H54 (cell line): Measurements from ENCODE around the gene ABCA13.

Experiments used
- DNase-seq: peaks from one replicate; pipeline ENCODE4 v3.0.0; 2011; ENCODE audit warnings: low spot score, mixed read lengths; ENCODE audit not compliant: insufficient read length
- FAIRE-seq: peaks from 3 replicates; lab custom pipeline; 2011; peaks lifted over from hg19 to GRCh38; lab: Jason Lieb, UNC
- POLR2A ChIP-seq: IDR thresholded peaks from 2 replicates; pipeline ENCODE4 v1.6.1; 2011; ENCODE audit warnings: low read depth, mild to moderate bottlenecking, low read length

Gene ABCA13

DNA sequence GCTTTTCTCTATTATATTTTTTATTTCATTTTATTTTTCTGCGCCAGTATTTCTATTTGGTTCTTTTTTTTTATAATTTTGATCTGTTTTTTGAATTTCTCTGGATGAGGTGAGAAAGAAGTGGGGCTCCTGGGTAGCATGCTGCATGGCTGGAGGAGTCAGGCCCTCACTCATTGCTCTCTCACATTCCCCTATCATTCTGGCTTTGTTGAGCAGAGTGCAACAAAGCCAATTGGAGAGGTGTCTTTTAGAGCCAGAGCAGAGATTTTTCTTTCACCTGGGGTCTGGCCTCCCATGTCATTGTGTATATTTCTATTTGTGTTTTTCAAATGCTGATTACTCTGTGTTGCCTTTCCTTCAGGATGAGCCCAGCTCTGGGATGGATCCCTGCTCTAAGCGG lies 423.1 kb downstream of the ABCA13 start:
- DNase-seq, result no peak
- FAIRE-seq, result no peak

DNA sequence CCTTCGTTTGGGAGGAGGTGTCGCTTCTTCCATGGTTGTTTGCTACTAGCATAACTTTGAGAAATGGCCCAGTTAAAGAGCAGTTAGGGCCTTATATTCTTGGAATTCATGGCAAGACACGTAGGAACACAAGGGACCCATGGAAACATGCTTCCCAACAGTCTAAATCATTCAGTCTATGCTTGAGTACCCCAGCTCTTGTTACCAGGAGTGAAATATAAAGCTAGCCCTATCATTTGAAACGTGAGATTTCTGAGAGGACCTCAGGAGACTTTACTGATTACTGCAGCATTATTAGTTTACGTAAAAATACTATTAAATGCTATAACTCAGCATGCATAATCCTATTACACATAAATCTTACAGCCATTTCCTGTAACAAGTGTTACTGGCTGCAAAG lies 424.5 kb downstream of the ABCA13 start:
- FAIRE-seq (no peak), DNase-seq (no peak)
- TF ChIP-seq POLR2A, result no peak

More for the DNA sequence above, 423.1 kb downstream of the ABCA13 start:
- TF ChIP-seq POLR2A, result no peak

DNA sequence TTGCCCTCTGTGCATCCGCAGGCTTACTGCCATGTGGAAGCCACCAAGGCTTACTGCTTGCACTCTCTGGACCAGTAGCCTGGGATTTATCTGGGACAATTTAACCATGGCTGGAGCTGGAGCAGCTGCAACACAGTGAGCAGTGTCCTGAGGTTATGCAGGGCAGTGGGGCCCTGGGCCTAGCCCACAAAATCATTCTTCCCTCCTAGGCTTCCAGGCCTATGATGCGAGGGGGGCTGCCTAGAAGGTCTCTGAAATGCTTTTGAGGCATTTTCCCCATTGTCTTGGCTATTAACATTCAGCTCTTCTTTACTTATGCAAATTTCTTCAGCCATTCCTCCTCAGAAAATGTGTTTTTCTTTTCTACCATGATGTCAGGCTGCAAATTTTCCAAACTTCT lies 439.4 kb downstream of the ABCA13 start:
- FAIRE-seq (no peak), DNase-seq (no peak)
- no peak for TF ChIP-seq POLR2A

DNA sequence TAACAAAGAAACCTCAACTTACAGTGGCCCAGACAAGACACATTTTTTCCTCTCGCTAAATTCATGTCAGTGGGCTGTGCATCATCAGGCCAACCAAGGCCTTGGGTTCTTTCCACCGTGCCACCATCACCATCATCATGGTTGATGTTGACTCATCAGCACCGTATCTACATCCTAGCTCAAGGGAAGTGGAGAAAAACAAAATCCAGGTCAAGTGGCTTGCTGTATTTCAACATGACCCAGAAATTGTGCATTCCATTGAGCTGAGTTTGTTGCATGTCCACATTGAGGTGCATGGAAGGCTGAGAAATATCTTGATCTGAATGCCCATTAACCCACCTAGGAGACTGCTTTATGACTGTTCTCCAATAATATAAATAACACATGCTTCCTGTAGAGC lies 440.7 kb downstream of the ABCA13 start:
- no peak for DNase-seq
- FAIRE-seq, result no peak
- TF ChIP-seq POLR2A, result no peak

DNA sequence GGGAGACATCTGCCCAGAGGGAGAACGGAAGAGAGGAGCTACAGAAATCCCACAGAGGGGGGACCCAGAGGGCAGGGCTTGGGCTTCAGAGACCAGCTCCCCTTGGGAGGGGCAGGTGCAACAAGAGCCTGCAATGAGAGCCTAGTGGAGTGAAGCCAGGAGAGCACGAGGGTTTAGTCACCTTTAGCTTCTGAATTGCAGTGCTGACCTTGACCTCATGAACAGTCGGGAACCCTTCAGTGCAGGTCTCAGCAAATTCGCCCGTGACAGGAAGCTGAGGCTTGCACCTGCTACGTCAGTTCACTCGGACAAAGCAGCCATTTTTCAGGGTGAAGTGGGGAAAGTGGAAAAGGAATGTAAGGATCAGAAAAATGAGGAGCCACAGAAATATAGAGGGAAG lies 446.2 kb downstream of the ABCA13 start:
- DNase-seq (no peak), FAIRE-seq (no peak)
- no peak for TF ChIP-seq POLR2A

DNA sequence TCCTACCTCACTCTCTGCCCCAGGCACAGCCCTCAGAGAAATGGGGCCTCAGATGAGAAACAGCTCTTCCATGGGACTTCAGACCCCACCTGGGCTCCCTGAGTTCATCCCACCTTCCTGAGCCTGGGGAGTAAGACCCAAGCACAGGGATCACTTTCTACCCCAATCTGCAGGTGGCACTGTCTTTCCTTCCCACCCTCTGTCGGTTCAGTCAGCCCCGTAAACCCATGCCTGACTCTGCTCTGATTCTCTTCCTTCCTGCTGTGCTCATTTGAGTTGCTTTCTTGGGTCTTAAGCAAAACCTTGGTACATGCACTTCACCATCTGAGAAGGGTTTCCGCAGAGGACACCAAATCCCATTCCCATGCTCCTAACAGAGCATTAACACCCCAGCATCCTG lies 446.7 kb downstream of the ABCA13 start:
- TF ChIP-seq POLR2A, result no peak
- no peak for FAIRE-seq

DNA sequence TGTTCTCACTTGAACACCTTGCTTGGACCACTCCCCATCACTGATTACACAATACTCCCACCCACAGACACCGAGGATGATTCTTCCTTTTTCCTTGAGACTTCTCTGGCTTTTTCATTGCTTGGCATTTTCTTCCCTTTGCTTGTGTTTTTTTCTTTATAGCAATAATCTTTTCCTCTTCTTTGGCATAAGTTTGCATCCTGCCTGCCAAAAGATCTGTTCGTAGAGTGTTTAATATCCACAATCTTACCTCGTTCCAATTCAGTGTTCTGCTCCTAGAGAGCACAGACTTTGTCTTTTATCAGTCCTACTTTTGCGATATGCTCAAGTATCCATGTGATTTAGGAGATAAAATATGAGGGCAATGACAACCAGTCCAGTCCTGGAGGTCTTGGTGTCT lies 449.8 kb downstream of the ABCA13 start:
- DNase-seq (no peak), FAIRE-seq (no peak)
- no peak for TF ChIP-seq POLR2A

More for the DNA sequence above, 446.7 kb downstream of the ABCA13 start:
- no peak for DNase-seq

DNA sequence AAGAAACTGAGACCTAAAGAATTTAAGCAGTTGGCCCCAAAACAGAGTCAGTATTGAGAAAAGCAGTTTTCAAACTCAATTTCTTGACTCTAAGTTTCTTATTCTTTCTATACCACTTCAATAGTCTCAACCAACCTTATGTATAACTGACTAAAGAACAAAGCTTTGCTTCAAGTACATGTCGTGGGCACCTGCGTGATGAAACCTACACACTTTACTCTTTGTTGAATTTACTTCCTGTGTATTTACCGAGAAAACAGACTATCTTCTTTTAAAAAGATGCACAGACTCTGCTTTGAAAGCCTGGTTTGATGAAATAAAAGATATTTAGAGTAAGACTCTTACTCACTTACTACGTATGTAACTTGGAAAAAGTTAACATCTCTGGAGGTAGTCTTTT lies 455.9 kb downstream of the ABCA13 start:
- TF ChIP-seq POLR2A, result no peak
- FAIRE-seq (no peak), DNase-seq (no peak)

DNA sequence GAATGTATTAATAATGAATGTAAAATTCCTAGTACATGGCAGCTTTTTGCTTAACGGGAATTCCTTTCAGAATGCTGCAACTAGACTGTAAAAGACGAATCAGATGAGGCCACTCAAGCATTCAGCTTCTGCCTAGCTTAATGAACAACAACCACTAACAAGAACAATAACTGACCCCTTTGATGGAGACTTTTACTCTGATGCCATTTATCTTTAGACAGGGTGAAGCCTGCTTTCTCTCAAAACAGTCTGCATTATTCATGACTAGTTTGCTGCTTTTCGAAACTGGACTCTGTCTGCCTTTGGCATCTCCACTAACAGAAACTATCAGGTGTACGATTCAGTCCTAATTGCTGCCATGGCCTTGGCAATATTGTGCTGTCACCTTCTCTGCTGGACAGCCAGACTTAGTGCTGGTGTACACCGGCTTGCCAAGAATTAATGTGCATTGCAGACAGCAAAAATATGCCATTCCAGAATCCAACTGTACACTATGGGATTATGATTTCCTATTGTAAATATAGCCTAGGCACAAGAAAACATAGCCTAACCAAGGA lies 457.6 kb downstream of the ABCA13 start:
- FAIRE-seq (no peak), DNase-seq (no peak)
- TF ChIP-seq POLR2A, result no peak

DNA sequence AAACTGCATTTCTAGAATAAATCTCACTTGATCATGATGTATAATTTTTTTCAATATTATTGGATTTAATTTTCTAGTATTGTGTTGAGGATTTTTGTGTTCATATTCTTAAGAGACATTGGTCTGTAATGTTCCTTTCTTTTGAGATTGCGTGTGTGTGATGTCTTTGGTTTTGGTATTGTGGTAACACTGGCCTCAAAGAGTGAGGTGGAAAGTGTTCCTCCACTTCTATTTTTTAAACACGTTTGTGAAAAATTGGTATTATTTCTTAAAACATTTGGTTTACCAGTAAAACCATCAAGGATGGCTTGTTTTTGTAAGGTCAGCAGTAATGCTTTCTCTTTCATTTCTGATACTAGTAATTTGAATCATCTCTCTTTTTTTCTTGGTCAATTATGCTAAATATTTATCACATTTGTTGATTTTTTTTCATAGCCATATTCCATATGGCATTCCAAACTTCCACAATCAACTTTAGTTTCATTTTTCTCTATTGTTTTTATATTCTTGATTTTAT lies 462.9 kb downstream of the ABCA13 start:
- no peak for DNase-seq
- FAIRE-seq, result no peak
- TF ChIP-seq POLR2A, result no peak

DNA sequence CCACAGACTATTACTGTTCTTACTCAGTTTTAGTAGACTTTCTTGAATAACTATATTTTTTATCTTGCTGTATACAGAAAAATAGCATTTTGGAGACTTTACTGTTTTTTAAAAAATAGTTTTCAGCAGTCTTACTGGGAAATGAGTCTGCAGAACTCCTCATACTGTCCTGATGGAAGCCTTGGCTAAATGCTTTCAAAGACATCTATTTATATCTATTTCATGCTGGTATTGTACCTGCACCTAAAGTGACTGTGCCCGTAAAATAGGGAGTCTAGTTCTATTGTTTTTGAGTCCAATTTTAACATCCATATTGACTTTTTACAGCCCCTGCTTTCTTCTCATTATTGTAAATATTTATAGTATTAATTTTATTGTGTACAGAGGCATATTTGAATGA lies 464.5 kb downstream of the ABCA13 start:
- TF ChIP-seq POLR2A, result no peak
- DNase-seq (no peak), FAIRE-seq (no peak)

DNA sequence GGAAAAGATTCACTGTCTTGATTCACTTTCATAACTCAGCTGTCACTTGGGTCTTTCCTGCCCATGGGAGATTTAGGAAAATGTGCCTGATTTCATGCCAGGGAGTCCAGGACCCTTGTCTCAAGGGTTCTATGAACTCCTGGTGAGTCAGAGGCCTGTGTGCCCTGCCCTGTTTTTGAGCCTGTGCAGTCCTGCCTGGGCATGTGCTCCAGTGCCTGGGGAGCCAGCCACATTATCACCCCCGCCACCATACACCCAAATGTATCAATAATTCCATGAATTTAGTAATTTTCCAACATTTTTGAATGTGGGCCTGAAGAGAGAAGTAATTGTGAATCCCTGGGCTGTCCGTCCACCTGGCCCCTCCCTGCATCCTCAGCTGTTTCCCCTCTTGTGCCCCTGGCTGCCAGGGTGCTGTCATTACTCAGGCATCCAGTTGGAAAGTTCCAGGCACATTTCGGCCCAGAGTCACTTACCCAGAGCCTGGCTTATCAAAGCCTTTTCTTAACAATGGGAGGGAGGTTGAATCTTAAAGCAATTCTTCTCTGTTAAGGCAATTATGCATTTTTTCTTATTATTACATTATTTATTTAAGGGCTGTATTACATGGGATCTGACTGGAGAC lies 465.2 kb downstream of the ABCA13 start:
- DNase-seq (no peak), FAIRE-seq (no peak)
- no peak for TF ChIP-seq POLR2A

DNA sequence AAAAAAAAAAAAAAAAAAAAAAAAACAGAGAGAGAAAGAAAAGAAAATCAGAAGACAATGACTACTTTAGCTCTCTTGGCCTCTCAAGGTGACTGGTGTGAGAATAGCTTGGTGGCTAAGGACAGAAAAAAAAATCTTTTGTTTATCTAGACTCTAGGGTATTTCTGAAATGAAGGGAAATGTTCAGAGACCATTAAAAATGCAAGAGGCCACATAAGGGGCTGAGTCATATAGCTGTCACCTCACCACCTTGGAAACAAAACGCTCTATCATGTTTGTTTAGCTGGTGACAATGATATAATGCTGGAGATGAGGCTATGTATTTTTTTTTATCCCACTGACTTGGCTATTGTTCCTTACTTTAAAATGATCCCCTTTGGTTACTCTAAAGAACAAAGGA lies 466.1 kb downstream of the ABCA13 start:
- DNase-seq, result no peak
- no peak for TF ChIP-seq POLR2A
- FAIRE-seq, result no peak

DNA sequence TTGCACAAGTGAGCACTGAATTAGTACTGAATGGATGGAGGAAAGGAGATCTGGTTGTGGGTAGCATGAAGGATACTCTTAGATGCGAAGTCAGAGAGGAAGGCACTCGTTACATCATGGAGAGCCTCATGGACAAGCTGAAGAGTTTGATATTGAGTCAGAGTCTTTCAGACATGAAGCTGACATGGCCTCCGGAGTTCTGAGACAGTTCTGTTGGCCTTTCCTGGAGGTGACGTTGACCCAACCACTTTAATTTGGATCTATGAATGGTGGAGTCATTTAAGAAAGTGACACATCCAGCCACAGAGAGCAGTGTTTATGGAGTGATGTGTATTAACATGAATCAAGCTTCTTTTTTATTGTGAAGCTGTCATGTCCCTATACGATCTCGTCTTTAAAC lies 466.8 kb downstream of the ABCA13 start:
- FAIRE-seq (no peak), DNase-seq (no peak)
- no peak for TF ChIP-seq POLR2A

DNA sequence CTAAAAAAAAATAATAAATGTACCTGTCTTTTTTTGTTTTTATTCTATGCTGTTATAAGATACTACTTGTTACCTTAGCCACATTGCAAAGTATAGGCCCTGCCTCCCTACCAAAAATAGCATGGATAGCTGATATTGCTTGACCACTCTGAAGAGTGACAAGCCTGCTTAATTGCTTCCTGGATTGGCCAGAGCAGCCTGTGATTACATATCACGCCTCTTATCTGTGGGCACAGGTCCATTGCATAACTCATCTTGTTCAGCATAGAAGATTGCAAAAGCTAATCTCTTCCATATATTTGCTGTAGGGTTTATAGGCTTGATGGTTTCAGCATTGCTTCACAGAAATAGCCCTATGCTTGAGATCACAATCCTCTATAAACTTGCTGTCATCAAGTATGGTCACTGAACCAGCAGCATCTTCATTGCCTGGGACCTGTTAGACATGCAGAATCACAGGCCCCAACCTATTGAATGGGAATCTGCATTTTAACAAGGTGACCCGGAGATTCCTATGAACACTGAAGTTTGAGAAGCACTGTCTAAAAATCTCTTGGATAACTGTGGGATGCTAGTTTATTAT lies 472.3 kb downstream of the ABCA13 start:
- DNase-seq (no peak), FAIRE-seq (no peak)
- TF ChIP-seq POLR2A, result no peak
